Natural killer cell (primary cell): Measurements from ENCODE around the gene TBCC. TPM values are rescaled to one million over a fixed set of nuclear protein-coding genes. Genes with fewer than 3 reads are reported as not detected.

Source experiments
- total RNA-seq, 4 donors: library from RNA; stranded (reverse); fragments of 120-200 nt in 1 of 4; gene quantifications; one replicate each; pipeline versions ENCODE4 v1.2.3 to v1.2.4, GENCODE V29; 2013 to 2022

The TBCC gene
- total RNA-seq, 3 donors from 2014 or later (not counting 1 experiment from before 2014, with no cell fraction given) = 64.1 to 77.6 (median 65.6) TPM

Other genes starting within 250 kb of the TBCC start
- 10 to 100 TPM; 44.9 to 57.3 (median 53.2) TPM for gene UBR2, start 182.1 kb downstream of the TBCC start, total RNA-seq
- gene PRPH2, start 23.5 kb downstream of the TBCC start, total RNA-seq = under 1 TPM; 0.12 to 0.16 (median 0.13) TPM
- 10 to 100 TPM; 31.1 to 43.4 (median 37.1) TPM for gene BICRAL, start 35.9 kb upstream of the TBCC start, total RNA-seq
- 10 to 100 TPM; 66.9 to 67.2 (median 66.9) TPM for gene RPL7L1, start 133.5 kb upstream of the TBCC start, total RNA-seq
- 1 to 10 TPM in 2 of 3 donors, not detected in 1; 3.7 to 4.7 TPM for gene PTCRA, start 169.9 kb upstream of the TBCC start, total RNA-seq
- gene CNPY3, start 183.4 kb upstream of the TBCC start, total RNA-seq = 10 to 100 TPM; 52.4 to 71.2 (median 59.8) TPM
- 1 to 10 TPM; 2.0 to 2.8 (median 2.6) TPM for gene GNMT, start 214.7 kb upstream of the TBCC start, total RNA-seq
- gene PEX6, start 233.1 kb upstream of the TBCC start, total RNA-seq = 10 to 100 TPM in 1 of 3 donors, 1 to 10 TPM in 2; 8.2 to 13.6 (median 9.9) TPM
- gene PPP2R5D, start 238.5 kb upstream of the TBCC start, total RNA-seq = 10 to 100 TPM; 30.5 to 49.1 (median 40.1) TPM